ENCODE results near the gene SLC51B.

Gene SLC51B

GRCh38 chr15:65101891-65102708, 56.9 kb downstream of the SLC51B start:
- no peak for DNase-seq

DNA sequence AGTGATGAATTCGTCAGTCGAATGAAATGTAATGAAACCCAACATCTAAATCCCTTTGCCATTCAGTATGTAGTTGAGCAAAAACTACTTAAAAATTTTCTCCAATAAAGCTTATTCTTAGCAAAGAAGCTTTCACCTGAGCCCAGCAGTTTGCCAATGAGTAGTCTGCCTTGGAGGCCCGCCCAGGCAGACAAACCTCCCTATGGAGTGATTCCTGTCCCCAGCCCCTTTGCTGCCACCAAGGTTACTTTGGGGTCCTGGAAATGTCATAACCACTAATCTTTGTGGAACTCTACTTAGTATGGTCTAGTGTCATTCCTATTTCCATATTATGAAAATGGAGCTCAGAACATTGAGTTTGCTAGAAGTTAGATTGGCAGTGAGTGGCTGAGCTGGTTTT, 57.7 kb downstream of the SLC51B start:
- DNase-seq, result no peak

Data from NCI-H1105 (cell line).